Measurements from ENCODE around the gene FAM209A.

GRCh38 chr20:56542489-56543030 is 18.0 kb downstream of the FAM209A start:
- no peak for TF ChIP-seq CTCF (optimal IDR thresholded peaks at IDR 0.05 in 1 of 3, IDR thresholded peaks at IDR 0.05 in 1 of 3, conservative IDR thresholded peaks at IDR 0.05 in 1 of 3; ENCODE audit: extremely low read depth in 1 of 3, insufficient read depth in 2 of 3, low read length in 3 of 3)
- TF ChIP-seq EZH2 (IDR thresholded peaks at IDR 0.05; ENCODE audit: low read length): no peak

Data from keratinocyte (primary cell).